ENCODE results near the gene NUP214.
"Not testable (repeated sequence)": the region's sequence is repeated elsewhere in the genome, so short reads cannot be mapped to it uniquely, and the experiment has no call there.

Gene NUP214

GRCh38 chr9:131201856-131202255 lies 76.5 kb downstream of the NUP214 start:
- no peak for DNase-seq

GRCh38 chr9:131203431-131204218 lies 78.2 kb downstream of the NUP214 start:
- DNase-seq = no peak

GRCh38 chr9:131204285-131204684 lies 78.9 kb downstream of the NUP214 start:
- DNase-seq = no peak

GRCh38 chr9:131206495-131206894 lies 81.1 kb downstream of the NUP214 start:
- no peak for DNase-seq

GRCh38 chr9:131211920-131212319 lies 86.5 kb downstream of the NUP214 start:
- not testable (repeated sequence) for DNase-seq

- no peak for DNase-seq
Observed at GRCh38 chr9:131214286-131214856, 89.0 kb downstream of the NUP214 start.

- no peak for DNase-seq
Observed at GRCh38 chr9:131214876-131215275, 89.5 kb downstream of the NUP214 start.

GRCh38 chr9:131216806-131217205 lies 91.4 kb downstream of the NUP214 start:
- no peak for DNase-seq

- no peak for DNase-seq
Observed at GRCh38 chr9:131217331-131218031, 92.1 kb downstream of the NUP214 start.

- no peak for DNase-seq
Observed at GRCh38 chr9:131218370-131218769, 93.0 kb downstream of the NUP214 start.

GRCh38 chr9:131220485-131220884 lies 95.1 kb downstream of the NUP214 start:
- DNase-seq = no peak

GRCh38 chr9:131222460-131222859 lies 97.1 kb downstream of the NUP214 start:
- DNase-seq = no peak

- no peak for DNase-seq
Observed at GRCh38 chr9:131226226-131226625, 100.8 kb downstream of the NUP214 start.

- DNase-seq = no peak
Observed at GRCh38 chr9:131227112-131227958, 101.9 kb downstream of the NUP214 start.

GRCh38 chr9:131227959-131228460 lies 102.6 kb downstream of the NUP214 start:
- no peak for DNase-seq

GRCh38 chr9:131228988-131229387 lies 103.6 kb downstream of the NUP214 start:
- DNase-seq = no peak

- DNase-seq = no peak
Observed at GRCh38 chr9:131233556-131233955, 108.2 kb downstream of the NUP214 start.

- DNase-seq = no peak
Observed at GRCh38 chr9:131233995-131234394, 108.6 kb downstream of the NUP214 start.

GRCh38 chr9:131234799-131235479 lies 109.6 kb downstream of the NUP214 start:
- DNase-seq = no peak

- no peak for DNase-seq
Observed at GRCh38 chr9:131235480-131235851, 110.1 kb downstream of the NUP214 start.

- DNase-seq = no peak
Observed at GRCh38 chr9:131236161-131236560, 110.8 kb downstream of the NUP214 start.

GRCh38 chr9:131236761-131237160 lies 111.4 kb downstream of the NUP214 start:
- no peak for DNase-seq
